ENCODE measurements around the gene UBIAD1.
A peak's percentile ranks its signal among the peaks of the same experiment; 100 is the strongest.

Gene UBIAD1

GRCh38 chr1:11311816-11312755 is 39.1 kb downstream of the UBIAD1 start:
- DNase-seq, result no peak

GRCh38 chr1:11314959-11315358 is 42.0 kb downstream of the UBIAD1 start:
- no peak for DNase-seq

GRCh38 chr1:11316701-11317100 is 43.7 kb downstream of the UBIAD1 start:
- DNase-seq, result peak in 1 of 2 donors; percentile 16

GRCh38 chr1:11318982-11319381 is 46.0 kb downstream of the UBIAD1 start:
- DNase-seq, result no peak

GRCh38 chr1:11320153-11320936 is 47.3 kb downstream of the UBIAD1 start:
- no peak for DNase-seq

- DNase-seq, result no peak
These were observed 48.9 kb downstream of the UBIAD1 start for GRCh38 chr1:11321656-11322491.

GRCh38 chr1:11324567-11325165 is 51.7 kb downstream of the UBIAD1 start:
- DNase-seq, result no peak

GRCh38 chr1:11326070-11326469 is 53.1 kb downstream of the UBIAD1 start:
- DNase-seq, result no peak

GRCh38 chr1:11328444-11328843 is 55.4 kb downstream of the UBIAD1 start:
- no peak for DNase-seq

GRCh38 chr1:11330411-11330810 is 57.4 kb downstream of the UBIAD1 start:
- no peak for DNase-seq

GRCh38 chr1:11331036-11331944 is 58.3 kb downstream of the UBIAD1 start:
- no peak for DNase-seq

GRCh38 chr1:11331945-11332546 is 59.0 kb downstream of the UBIAD1 start:
- DNase-seq, result no peak

- DNase-seq, result no peak
These were observed 60.6 kb downstream of the UBIAD1 start for GRCh38 chr1:11333631-11334030.

GRCh38 chr1:11334261-11334804 is 61.3 kb downstream of the UBIAD1 start:
- no peak for DNase-seq

GRCh38 chr1:11334821-11335220 is 61.8 kb downstream of the UBIAD1 start:
- no peak for DNase-seq

GRCh38 chr1:11335417-11336056 is 62.5 kb downstream of the UBIAD1 start:
- no peak for DNase-seq

GRCh38 chr1:11337580-11338073 is 64.6 kb downstream of the UBIAD1 start:
- no peak for DNase-seq
